Activated naive CD4-positive, alpha-beta T cell treated with anti-CD3 and anti-CD28 coated beads, Interleukin-2, amount 50 U/mL, for 24 hours (primary cell): Measurements from ENCODE around the gene IL1RAP.
"Not testable (repeated sequence)": the region's sequence is repeated elsewhere in the genome, so short reads cannot be mapped to it uniquely, and the experiment has no call there.

ENCODE experiments used
- H3K27ac Mint-ChIP-seq: one replicate; pipeline ENCODE4 v1.8.0; 2021; ENCODE audit warnings: mild to moderate bottlenecking, mixed read lengths
- H3K27me3 Mint-ChIP-seq: one replicate; pipeline ENCODE4 v1.8.0; 2021; ENCODE audit warnings: mixed read lengths
- H3K36me3 Mint-ChIP-seq: one replicate; pipeline ENCODE4 v1.8.0; 2021; ENCODE audit warnings: mixed read lengths
- H3K4me1 Mint-ChIP-seq: one replicate; pipeline ENCODE4 v1.8.0; 2021; ENCODE audit warnings: mixed read lengths
- H3K4me3 Mint-ChIP-seq: one replicate; pipeline ENCODE4 v1.8.0; 2021; ENCODE audit warnings: mild to moderate bottlenecking, mixed read lengths
- H3K9me3 Mint-ChIP-seq: one replicate; pipeline ENCODE4 v1.8.0; 2021; ENCODE audit warnings: mixed read lengths

The IL1RAP gene

GRCh38 chr3:190673148-190673547 lies 159.3 kb downstream of the IL1RAP start:
- Mint-ChIP-seq H3K27me3 (peaks cover 2% of the 10 kb centered on the region), H3K27ac (no peak overlapping the region), H3K9me3 (peaks cover 3% of the 10 kb centered on the region), H3K4me1 (no peaks in the 10 kb centered on the region), H3K4me3 (no peak overlapping the region), H3K36me3 (no peaks in the 10 kb centered on the region)

GRCh38 chr3:190676481-190676880 lies 162.6 kb downstream of the IL1RAP start:
- no peak overlapping the region for H3K4me3 Mint-ChIP-seq
- H3K27ac Mint-ChIP-seq = no peak overlapping the region
- no peaks in the 10 kb centered on the region for H3K36me3 Mint-ChIP-seq
- peaks cover 4% of the 10 kb centered on the region for H3K27me3 Mint-ChIP-seq
- H3K4me1 Mint-ChIP-seq = no peaks in the 10 kb centered on the region
- H3K9me3 Mint-ChIP-seq = peaks cover 6% of the 10 kb centered on the region

- Mint-ChIP-seq H3K4me1 (no peaks in the 10 kb centered on the region), H3K36me3 (no peaks in the 10 kb centered on the region), H3K9me3 (peaks cover 6% of the 10 kb centered on the region), H3K27me3 (peaks cover 4% of the 10 kb centered on the region), H3K27ac (no peak overlapping the region), H3K4me3 (no peak overlapping the region)
Observed at GRCh38 chr3:190677001-190677400, 163.1 kb downstream of the IL1RAP start.

GRCh38 chr3:190677868-190678267 lies 164.0 kb downstream of the IL1RAP start:
- H3K9me3 Mint-ChIP-seq, H3K36me3 Mint-ChIP-seq, H3K27me3 Mint-ChIP-seq, H3K27ac Mint-ChIP-seq, H3K4me1 Mint-ChIP-seq, H3K4me3 Mint-ChIP-seq: not testable (repeated sequence)

GRCh38 chr3:190680691-190681090 lies 166.8 kb downstream of the IL1RAP start:
- H3K4me1 Mint-ChIP-seq = no peaks in the 10 kb centered on the region
- H3K9me3 Mint-ChIP-seq = peaks cover 6% of the 10 kb centered on the region
- no peak overlapping the region for H3K27ac Mint-ChIP-seq
- peaks cover 4% of the 10 kb centered on the region for H3K27me3 Mint-ChIP-seq
- H3K4me3 Mint-ChIP-seq = no peak overlapping the region
- H3K36me3 Mint-ChIP-seq = no peaks in the 10 kb centered on the region

GRCh38 chr3:190684776-190685175 lies 170.9 kb downstream of the IL1RAP start:
- Mint-ChIP-seq H3K9me3 (peaks cover 14% of the 10 kb centered on the region), H3K36me3 (peaks cover 3% of the 10 kb centered on the region), H3K27ac (no peak overlapping the region), H3K4me1 (no peaks in the 10 kb centered on the region), H3K27me3 (peaks cover 4% of the 10 kb centered on the region), H3K4me3 (no peak overlapping the region)

- Mint-ChIP-seq H3K4me3 (no peak overlapping the region), H3K4me1 (no peaks in the 10 kb centered on the region), H3K27me3 (peaks cover 7% of the 10 kb centered on the region), H3K27ac (no peak overlapping the region), H3K9me3 (peaks cover 14% of the 10 kb centered on the region), H3K36me3 (peaks cover 3% of the 10 kb centered on the region)
Observed at GRCh38 chr3:190686011-190686410, 172.1 kb downstream of the IL1RAP start.

- peaks cover 14% of the 10 kb centered on the region for H3K9me3 Mint-ChIP-seq
- peaks cover 3% of the 10 kb centered on the region for H3K36me3 Mint-ChIP-seq
- peaks cover 9% of the 10 kb centered on the region for H3K27me3 Mint-ChIP-seq
- H3K4me1 Mint-ChIP-seq = no peaks in the 10 kb centered on the region
- H3K4me3 Mint-ChIP-seq = no peak overlapping the region
- H3K27ac Mint-ChIP-seq = no peak overlapping the region
Observed at GRCh38 chr3:190690246-190690645, 176.4 kb downstream of the IL1RAP start.

GRCh38 chr3:190692256-190692655 lies 178.4 kb downstream of the IL1RAP start:
- Mint-ChIP-seq H3K27me3 (peaks cover 11% of the 10 kb centered on the region), H3K4me1 (no peaks in the 10 kb centered on the region), H3K36me3 (peaks cover 3% of the 10 kb centered on the region), H3K9me3 (peaks cover 14% of the 10 kb centered on the region), H3K4me3 (no peak overlapping the region), H3K27ac (no peak overlapping the region)

GRCh38 chr3:190694335-190695001 lies 180.6 kb downstream of the IL1RAP start:
- H3K9me3 Mint-ChIP-seq = no peaks in the 10 kb centered on the region
- H3K27ac Mint-ChIP-seq = no peak overlapping the region
- H3K4me3 Mint-ChIP-seq = no peak overlapping the region
- peaks cover 11% of the 10 kb centered on the region for H3K27me3 Mint-ChIP-seq
- no peaks in the 10 kb centered on the region for H3K36me3 Mint-ChIP-seq
- no peaks in the 10 kb centered on the region for H3K4me1 Mint-ChIP-seq

GRCh38 chr3:190695225-190695624 lies 181.3 kb downstream of the IL1RAP start:
- peaks cover 11% of the 10 kb centered on the region for H3K27me3 Mint-ChIP-seq
- no peak overlapping the region for H3K27ac Mint-ChIP-seq
- H3K4me1 Mint-ChIP-seq = no peaks in the 10 kb centered on the region
- no peaks in the 10 kb centered on the region for H3K9me3 Mint-ChIP-seq
- H3K36me3 Mint-ChIP-seq = no peaks in the 10 kb centered on the region
- no peak overlapping the region for H3K4me3 Mint-ChIP-seq

- Mint-ChIP-seq H3K4me1 (no peaks in the 10 kb centered on the region), H3K27ac (no peak overlapping the region), H3K9me3 (no peaks in the 10 kb centered on the region), H3K27me3 (peaks cover 10% of the 10 kb centered on the region), H3K4me3 (no peak overlapping the region), H3K36me3 (no peaks in the 10 kb centered on the region)
Observed at GRCh38 chr3:190695994-190696393, 182.1 kb downstream of the IL1RAP start.

GRCh38 chr3:190696777-190697501 lies 183.1 kb downstream of the IL1RAP start:
- no peaks in the 10 kb centered on the region for H3K4me1 Mint-ChIP-seq
- no peak overlapping the region for H3K27ac Mint-ChIP-seq
- peaks cover 8% of the 10 kb centered on the region for H3K27me3 Mint-ChIP-seq
- no peaks in the 10 kb centered on the region for H3K9me3 Mint-ChIP-seq
- no peak overlapping the region for H3K4me3 Mint-ChIP-seq
- H3K36me3 Mint-ChIP-seq = no peaks in the 10 kb centered on the region

- H3K27me3 Mint-ChIP-seq = peaks cover 8% of the 10 kb centered on the region
- no peaks in the 10 kb centered on the region for H3K9me3 Mint-ChIP-seq
- no peak overlapping the region for H3K4me3 Mint-ChIP-seq
- no peaks in the 10 kb centered on the region for H3K4me1 Mint-ChIP-seq
- H3K27ac Mint-ChIP-seq = peak overlapping the region; percentile 52
- H3K36me3 Mint-ChIP-seq = no peaks in the 10 kb centered on the region
Observed at GRCh38 chr3:190697502-190697830, 183.6 kb downstream of the IL1RAP start.

GRCh38 chr3:190697901-190698300 lies 184.0 kb downstream of the IL1RAP start:
- H3K4me1 Mint-ChIP-seq = no peaks in the 10 kb centered on the region
- no peaks in the 10 kb centered on the region for H3K36me3 Mint-ChIP-seq
- H3K27me3 Mint-ChIP-seq = peaks cover 8% of the 10 kb centered on the region

GRCh38 chr3:190699776-190700175 lies 185.9 kb downstream of the IL1RAP start:
- Mint-ChIP-seq H3K9me3 (no peaks in the 10 kb centered on the region), H3K27ac (no peak overlapping the region), H3K4me3 (no peak overlapping the region), H3K4me1 (no peaks in the 10 kb centered on the region), H3K36me3 (no peaks in the 10 kb centered on the region), H3K27me3 (peaks cover 8% of the 10 kb centered on the region)

More at GRCh38 chr3:190697901-190698300, 184.0 kb downstream of the IL1RAP start:
- no peak overlapping the region for H3K4me3 Mint-ChIP-seq
- no peak overlapping the region for H3K27ac Mint-ChIP-seq
- H3K9me3 Mint-ChIP-seq = no peaks in the 10 kb centered on the region
